CD4-positive, alpha-beta T cell treated with Interleukin-6 at 100 ng/mL for 8 hours (primary cell): ENCODE data around the gene MLPH.

ENCODE experiments used
- DNase-seq: peaks from one replicate; pipeline ENCODE4 v3.0.0-alpha.2; 2020; ENCODE audit warnings: mixed read lengths, low spot score

The MLPH gene

DNA sequence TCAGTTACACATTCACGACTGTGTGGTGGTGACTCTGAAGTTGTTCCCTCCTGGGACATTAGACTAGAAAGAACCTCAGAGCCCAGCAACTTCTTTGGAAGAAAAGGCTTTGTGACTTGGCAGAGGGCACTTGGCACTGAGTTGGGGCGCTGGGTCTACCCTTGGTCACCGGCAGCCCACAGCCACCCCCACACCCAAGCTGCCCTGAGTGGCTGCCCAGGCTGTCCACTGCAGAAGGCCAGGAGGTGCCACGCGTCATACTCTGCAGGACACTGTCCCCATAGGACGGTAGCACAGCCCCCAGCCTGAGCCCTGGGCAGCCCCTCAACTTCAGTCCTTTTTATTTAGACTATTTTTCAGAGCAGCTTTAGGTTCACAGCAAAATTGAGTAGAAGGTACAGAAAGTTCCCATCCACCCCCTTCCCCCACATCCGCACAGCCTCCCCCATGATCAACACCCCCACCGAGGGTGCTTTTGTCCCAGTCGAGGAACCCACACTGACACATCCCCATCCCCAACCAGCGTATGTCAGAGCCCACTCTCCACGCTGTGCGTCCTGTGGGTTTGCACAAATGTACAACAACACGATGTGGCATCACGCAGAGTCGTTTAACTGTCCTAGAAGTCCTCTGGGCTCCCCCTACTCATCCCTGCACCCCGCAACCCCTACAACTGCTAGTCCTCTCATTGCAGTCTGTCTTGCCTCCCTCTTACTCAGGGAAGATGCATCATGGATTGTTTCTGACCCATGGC, 80.4 kb downstream of the MLPH start:
- no peak for DNase-seq

DNA sequence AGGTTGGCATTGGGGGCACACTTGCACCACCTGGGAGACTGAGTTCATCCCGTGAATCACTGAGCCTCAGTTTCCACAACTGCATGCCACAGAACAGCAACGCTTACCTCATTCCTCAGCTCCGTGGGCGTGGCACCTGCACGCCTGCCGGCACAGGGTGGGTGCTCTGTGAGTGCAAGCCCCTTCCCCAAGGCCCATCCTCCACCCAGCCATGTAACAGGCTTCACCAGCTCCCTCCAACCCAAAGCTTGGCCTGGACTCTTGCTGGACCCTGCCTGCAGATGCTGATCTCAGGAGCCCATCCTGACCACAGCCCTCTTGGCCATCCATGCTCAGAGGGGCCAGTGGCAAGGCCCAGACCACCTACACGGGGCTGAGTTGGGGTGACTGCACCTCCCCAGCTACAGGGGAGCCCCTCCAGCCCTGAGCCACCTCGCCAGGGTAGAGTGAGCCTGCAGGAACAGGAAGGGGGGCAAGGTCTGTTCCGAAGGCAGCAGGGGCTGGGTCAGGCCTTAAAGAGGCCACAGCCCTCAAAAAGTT, 81.1 kb downstream of the MLPH start:
- no peak for DNase-seq

DNA sequence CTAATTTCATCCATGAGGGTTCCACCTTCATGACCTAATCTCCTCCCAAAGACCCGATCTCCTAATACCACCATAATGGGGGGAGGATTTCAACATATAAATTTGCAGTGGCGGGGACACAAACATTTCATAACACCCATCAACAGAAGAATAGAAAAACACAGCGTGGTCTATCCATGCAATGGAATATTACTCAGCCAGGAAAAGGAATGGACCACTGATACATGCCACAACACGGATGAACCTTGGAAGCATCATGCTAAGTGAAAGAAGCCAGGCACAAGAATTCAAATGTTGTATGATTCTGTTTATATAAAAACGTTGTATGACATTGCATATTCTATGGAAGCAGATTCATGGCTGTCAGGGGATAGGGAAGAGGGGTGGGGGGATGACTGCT, 82.0 kb downstream of the MLPH start:
- DNase-seq, result no peak

DNA sequence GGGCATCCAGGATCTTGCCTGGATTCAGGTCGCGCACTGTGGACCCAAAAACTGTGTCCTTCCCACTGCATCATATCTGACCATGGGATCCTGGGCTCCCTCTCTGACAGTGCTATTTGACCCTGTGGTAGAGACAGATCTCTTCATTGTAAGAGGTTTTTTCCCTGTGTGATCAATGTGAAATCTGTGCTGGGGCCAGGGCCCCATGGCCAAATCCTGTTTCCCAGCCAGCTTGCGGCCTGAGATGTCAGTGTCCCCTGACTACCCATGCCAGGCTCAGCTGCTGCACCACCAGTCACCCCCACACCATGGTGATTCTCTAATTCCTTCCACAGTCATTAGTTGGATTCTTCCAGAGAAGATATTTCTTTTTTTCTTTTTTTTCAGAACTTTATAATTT, 82.8 kb downstream of the MLPH start:
- no peak for DNase-seq

DNA sequence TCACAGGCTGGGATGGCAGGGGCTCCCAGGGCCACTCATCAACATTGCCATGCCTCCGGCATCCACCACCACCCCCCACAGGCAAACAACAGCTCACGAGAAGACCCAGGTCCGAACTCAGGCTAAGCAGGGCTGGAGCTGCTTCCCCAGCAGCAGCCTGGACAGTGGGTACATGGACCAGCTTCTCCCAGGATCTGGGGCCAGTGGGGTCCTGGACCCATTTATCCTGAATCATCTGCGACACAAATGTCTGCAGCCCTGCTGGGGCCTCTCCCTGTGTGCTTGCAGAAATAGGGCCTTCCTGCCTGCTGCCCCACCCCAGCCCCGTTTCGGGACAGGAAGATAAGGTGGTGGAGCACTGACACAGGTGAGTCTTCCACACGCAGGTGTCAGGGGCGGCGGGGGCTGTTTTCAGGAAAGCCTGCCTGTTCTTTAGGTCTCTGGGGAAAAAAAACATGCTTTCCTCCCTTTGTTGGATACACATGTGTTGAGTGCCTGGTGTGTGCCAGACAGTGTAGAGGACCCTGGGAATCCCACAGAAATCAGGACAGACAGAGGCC, 83.8 kb downstream of the MLPH start:
- no peak for DNase-seq

DNA sequence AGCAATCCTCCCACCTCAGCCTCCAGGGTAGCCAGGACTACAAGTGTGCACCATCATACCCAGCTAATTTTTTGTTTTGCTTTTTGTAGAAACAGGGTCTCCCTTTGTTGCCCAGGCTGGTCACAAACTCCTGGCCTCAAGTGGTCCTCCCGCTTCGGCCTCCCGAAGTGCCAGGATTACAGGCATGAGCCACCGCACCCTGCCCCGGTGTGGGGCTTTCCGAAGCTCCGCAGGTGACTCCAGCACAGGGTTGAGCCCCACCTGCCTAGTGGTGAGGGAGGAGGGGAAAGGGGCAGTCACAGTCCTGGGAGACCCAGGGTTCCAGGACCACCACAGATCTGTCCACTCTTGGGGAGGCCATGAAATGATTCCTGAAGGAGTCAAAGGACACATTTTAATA, 84.5 kb downstream of the MLPH start:
- DNase-seq, result no peak

DNA sequence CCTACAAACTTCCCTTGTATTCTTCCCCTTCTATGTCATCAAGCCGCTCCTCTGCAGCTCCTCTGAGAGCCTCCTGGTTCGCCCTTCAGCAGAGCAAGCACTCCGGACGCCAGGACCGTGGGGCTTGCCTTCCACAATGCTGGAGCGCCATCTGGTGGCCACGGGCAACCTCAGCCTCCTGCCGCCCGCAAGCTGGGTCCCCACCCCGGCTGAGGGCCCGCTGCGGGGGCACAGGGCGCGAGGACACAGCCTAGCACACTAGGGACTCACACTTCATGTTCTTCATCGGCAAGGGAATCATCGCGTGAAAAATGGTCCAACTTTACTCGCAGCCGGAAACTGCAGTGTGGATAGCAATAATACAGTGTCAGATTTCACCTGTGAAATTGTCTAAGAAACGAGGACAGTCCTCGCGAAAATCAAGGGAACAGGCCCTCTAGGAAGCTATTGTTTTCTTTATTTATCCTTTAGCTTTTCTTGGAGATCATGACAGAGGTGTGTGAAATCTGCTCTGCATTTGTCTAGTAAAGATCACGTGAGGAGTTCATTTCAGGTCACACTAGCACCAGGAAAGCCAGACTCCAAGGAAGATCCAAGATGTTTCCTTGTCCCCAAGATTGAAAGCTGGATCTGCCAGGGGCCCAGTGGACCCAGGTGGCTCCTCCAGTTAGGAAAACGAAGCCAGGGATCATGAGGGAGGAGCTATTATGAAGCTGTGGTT, 85.1 kb downstream of the MLPH start:
- DNase-seq, result peak; percentile 80

DNA sequence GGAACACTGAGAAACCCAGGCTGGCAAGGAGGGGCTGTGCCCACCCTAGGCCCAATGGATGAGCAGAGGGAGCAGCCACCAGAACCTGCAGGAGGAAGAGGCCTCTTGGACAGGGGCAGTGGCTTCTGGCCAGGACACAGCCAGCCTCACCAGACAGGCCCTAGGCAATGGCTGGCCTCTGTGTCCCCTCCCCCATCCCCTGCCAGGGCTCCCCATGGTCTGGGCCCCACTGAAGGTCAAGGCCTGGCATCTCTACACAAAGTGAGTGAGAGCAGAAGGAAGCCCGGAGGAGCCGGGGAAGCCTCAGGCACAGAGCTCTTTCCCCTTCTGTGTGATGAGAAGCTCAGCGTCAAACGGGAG, 85.7 kb downstream of the MLPH start:
- no peak for DNase-seq

DNA sequence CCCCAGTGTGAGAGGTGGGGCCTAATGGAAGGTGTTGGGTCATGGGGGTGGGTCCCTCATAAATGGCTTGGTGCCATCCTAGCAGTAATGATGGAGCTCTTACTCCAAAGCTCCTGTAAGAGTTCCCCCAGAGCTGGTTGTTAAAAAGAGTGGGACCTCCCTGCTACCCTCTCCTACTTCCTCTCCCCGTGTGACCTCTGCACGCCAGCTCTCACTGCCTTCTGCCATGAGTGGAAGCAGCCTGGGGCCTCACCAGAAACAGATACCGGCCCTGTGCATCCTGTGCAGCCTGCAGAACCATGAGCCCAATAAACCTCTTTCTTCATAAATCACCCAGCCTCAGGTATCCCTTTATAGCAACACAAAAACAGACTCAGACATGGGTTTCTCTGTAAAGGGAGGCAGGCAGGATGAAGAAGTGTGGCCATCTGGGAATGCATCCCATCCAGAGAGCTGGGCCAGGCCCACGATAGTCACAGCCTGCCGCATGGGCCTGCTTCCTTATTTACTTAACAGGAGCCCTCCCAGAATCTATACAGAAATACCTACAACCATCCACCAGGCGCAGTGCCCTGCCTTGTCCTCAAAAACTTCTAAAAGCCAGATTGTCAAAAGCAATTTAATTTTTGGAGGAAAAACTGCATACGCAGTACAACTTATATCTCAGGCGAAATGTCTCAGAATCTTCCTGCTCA, 86.8 kb downstream of the MLPH start:
- DNase-seq, result no peak

DNA sequence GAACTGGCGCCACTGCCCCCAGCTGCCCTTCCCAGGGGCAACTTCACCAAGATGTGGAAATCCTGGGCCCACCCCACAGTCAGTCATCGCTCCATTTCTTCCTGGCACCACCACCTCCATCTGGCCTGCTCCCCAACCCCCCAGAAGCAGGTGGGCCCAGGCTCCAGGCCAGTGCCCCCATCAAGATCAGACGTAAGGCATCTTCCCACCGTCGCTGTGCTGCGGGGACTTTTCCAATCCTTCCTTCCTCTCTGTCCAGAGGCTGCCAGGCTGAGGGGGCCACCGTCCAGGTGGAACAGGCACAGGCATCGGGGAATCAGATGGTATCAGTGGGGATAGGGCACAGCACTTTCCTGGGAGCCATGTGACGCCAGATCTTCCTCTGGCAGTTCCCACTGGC, 87.4 kb downstream of the MLPH start:
- no peak for DNase-seq

DNA sequence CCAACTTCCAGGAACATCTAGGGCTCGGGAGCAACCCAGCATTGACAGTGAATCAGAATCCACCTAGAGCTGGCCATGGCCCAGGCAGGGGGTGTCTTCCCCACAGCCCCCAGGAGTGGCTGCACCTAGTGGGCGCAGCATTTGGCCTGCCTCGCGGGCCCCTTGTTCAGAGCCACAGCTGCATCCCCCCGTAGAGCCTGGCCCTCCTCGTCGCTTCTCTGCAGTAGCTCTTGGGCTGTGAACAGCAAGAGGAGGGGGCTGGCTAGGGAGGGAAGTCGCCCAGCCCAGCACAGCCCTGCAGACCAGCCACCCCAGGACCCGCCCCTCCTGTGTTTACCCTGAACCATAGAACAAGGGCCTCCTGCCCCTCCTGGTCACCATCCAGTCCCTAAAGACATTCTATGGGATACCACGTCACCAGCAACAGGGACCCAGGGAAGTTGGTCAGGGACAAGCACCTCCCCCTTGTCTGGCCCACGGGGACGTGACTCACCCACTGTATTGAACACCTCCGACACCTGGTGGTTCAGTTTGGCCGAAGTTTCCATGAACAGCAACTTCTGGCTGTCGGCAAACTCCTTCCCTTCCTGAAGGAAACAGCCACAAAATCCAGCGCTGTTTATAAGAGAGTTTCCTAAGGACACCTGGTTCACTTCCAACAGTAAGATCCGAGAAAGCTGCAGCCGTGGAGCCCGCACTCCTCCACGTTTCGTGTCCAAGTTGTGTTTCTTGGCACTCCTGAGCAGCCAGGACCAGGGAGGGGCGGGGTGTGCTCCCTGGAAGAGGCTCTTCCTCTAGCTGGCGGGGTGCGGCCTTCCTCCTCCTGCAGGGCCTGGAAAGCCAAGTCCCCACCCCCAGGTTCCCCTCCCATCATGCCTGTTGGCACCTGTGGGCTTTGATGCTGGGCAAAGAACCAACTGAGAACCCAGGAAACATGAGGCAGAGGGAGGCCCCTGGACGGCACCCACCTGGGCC, 88.1 kb downstream of the MLPH start:
- no peak for DNase-seq

DNA sequence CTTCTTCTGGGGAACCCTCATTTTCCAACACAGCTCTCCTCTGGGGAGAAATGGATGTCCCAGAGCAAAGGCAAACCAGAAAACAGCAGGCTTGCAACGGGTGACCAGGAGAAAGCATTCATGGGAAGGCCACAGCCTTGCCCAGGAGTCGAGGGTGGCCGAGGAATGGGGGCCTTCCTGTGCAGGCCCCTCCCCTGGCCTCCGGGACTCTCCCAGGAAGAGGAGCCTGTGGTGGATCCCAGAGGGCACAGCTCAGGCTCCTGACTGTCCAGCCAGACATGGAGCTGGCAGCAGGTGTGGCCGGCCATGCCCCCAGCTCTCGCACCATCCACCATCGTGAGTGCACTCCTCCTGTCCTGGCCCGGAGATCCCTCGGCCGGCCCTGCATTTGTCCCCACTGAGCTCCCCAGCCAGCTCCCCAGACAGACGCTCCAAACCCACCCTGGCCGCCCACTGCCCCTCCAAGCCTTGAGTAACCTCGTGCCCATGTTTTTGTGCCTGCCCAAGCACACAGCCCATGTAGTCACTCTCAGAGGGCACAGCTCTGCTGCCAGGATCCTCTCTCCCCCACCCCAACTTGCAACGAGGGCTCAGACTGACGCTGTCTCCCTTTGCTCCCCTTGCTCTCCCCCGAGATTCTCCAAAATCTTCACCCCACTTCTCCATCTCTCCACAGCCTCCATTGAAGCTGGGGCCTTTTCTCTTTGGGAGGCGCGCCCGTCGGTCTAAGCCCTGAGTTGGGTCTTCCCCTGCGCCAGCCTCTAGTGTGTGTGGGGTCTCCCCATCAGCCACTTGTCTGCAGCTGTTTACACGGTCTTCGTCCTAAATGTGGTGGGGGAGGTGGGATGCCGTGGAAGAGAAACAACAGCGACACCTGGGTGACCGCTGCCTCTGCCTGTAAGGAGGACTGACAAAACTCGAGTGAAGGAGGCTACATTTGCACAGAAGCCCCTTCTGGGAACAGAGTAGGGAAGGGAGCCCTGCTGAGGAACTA, 89.1 kb downstream of the MLPH start:
- DNase-seq, result no peak

DNA sequence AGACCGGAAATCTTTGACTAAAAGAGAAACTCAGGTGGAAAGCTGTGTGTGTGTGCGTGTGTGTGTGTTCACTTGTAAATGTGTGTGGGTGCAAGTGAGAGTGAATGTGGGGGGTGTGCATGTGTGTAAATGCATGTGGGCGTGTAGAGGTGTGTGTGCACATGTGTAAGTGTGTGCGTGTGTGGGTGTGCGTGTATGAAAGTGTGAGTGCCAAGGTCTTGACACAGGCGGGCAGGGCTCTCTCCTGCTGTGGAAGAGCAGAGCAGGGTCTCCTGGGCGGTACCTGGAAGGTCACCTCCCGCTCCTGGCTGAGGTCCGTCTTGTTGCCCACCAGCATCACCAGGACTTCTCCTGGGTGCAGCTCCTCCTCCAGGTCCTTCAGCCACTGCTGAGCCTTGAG, 89.9 kb downstream of the MLPH start:
- DNase-seq, result no peak

DNA sequence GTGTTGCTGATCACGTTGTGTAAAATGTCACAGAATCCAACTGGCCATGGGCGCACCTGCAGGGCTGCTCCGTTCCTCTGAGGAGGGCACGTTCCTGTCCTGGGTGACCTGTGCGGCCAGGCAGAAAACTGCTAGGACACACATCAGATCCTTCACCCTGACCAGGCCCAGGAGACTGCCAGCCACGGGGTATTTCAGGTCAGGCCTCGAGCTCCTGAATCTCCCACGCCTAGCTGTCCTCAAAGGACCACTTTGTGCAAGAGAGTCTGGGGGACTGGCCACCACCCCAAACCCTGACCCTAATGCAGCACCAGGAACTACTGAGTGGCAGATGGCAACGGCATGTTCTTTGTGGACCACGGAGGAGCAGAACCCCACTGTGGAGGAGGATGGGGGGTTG, 90.4 kb downstream of the MLPH start:
- no peak for DNase-seq

DNA sequence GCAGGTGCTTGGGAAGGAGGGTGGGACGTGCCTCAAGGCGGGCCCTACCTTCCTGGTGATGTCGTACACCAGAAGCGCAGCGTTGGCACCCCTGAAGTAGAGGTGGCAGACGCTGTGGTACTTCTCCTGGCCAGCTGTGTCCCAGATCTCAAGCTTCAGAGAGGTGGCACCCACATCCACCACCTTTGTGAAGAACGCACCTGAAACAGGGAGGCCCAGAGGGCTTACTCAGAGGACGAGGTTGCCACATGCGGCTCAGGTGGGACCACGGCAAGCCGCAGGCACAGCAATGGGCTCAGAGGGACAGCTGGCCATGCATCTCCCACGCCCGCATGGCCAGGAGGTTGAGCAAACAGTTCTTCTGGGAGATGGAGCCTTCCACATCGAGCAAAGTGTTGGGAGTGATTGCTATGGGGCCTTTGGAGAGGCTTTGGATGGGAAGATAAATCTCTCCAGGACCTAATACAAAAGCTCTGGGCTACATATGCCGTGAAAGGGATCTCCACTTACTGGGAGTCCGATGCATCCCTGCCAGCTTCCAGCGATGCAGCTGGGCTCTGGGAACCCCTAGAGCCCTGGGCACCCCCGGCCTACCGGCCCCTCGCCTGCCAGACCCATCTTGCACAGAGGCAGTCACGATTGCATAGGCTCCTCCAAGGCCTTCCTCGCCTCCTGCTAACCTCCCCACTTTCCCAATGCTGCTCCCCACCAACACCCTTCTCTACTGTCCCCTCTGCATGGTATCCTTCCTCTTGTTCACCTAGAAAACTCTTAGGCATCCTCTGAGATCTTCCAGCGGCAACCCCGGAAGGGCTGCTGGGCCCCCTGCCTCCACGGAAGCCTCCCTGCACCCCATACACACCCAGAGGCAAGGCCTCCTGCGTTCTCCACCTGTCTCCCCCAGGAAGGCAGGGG, 91.2 kb downstream of the MLPH start:
- no peak for DNase-seq

DNA sequence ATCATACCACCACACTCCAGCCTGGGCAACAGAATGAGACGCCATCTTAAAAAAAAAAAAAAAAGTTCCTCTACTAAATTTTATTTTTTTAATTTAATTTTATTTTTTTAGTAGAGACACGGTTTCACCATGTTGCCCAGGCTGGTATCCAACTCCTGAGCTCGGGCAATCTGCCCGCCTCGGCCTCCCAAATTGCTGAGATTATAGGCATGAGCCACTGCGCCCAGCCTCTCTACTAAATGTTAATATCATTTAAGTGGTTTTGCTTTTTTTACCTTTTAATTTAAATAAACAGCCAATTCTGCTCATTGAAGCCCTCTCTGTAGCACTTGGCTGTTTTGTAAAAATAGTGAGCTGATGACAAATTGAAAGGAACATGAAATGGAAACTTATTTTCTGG, 94.3 kb downstream of the MLPH start:
- DNase-seq, result no peak

DNA sequence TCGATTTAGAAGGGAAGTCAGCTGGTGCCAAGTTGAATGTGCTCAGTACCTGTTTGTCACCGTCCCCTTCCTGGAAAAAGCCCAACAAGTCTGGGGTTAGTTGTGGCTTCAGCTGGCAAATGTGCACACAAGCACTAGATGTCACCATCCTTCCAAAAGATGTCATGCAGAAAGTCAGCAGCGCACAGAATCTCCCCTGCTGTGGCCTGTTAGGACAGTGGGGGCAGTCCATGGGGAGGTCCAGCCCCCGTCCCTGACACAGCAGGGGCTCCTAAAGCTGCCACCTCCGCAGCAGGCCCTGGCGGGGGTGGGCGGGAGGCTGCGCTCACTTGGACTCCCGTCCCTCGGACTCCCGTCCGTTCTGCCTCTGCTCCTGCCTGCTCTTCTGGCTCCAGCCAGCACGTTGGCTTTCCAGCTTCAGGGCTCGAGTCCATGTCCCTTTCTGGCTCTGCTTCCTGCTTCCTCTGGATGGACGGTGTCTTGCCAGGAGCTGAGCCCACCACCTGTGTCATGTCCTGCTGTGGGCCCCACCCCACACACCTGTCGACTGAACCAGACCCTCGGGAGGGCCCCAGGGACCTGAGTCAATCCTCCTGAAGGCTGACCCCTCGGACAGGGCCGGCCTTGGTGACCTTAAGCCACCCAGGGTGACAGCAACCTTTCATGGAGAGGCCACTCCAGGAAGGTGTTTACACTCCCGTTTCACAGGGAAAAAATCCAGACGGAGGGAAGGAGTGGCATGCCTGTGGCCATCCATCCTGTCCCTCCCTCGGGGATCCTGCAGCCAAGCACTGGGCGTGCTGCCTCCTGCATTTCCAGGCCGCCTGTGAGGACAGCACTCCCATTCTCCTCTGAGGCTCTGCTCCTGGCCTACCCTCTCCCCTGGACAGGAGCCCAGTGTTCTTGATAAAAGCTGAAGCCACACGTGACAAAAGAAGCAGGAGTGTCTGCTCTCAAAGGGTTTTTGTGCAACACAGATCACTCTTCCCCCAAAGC, 95.0 kb downstream of the MLPH start:
- DNase-seq, result peak; percentile 53
